ENCODE results near the gene SBSN. TPM values are rescaled to one million over a fixed set of nuclear protein-coding genes. Genes with fewer than 3 reads are reported as not detected.

The SBSN gene
- total RNA-seq, 1 donor from 2014 or later, result not detected

Other genes with a start within 250 kb of the SBSN start
- gene HAMP, start 245.8 kb downstream of the SBSN start, total RNA-seq, result not detected in 2 replicates
- 3.8 TPM in 1 of 2 replicates, not detected in the other for gene MAG, start 236.2 kb downstream of the SBSN start, total RNA-seq
- 0.23 and 4.8 TPM in 2 replicates for gene CD22, start 199.1 kb downstream of the SBSN start, total RNA-seq
- 0.06 TPM in 1 of 2 replicates, not detected in the other for gene FFAR1, start 180.4 kb downstream of the SBSN start, total RNA-seq
- gene FFAR3, start 169.9 kb downstream of the SBSN start, total RNA-seq, result not detected in 2 replicates
- gene GPR42, start 157.2 kb downstream of the SBSN start, total RNA-seq, result not detected in 2 replicates
- gene FFAR2, start 80.1 kb downstream of the SBSN start, total RNA-seq, result not detected in 2 replicates
- not detected in 2 replicates for gene KRTDAP, start 37.8 kb downstream of the SBSN start, total RNA-seq
- gene DMKN, start 14.7 kb downstream of the SBSN start, total RNA-seq, result 195 and 200 TPM in 2 replicates
- gene GAPDHS, start 5.1 kb upstream of the SBSN start, total RNA-seq, result not detected in 2 replicates
- 157 and 167 TPM in 2 replicates for gene TMEM147, start 17.3 kb upstream of the SBSN start, total RNA-seq
- gene ATP4A, start 35.3 kb upstream of the SBSN start, total RNA-seq, result not detected in 2 replicates
- not detected in 2 replicates for gene PMIS2, start 57.9 kb upstream of the SBSN start, total RNA-seq
- 19.2 and 19.7 TPM in 2 replicates for gene HAUS5, start 84.4 kb upstream of the SBSN start, total RNA-seq
- 114 and 116 TPM in 2 replicates for gene RBM42, start 100.7 kb upstream of the SBSN start, total RNA-seq
- 0.35 TPM in 1 of 2 replicates, not detected in the other for gene ETV2, start 113.4 kb upstream of the SBSN start, total RNA-seq
- 496 and 575 TPM in 2 replicates for gene COX6B1, start 120.0 kb upstream of the SBSN start, total RNA-seq
- gene UPK1A, start 138.2 kb upstream of the SBSN start, total RNA-seq, result not detected in 2 replicates
- not detected in 2 replicates for gene ZBTB32, start 176.2 kb upstream of the SBSN start, total RNA-seq
- 7.4 and 20.2 TPM in 2 replicates for gene KMT2B, start 189.7 kb upstream of the SBSN start, total RNA-seq
- gene IGFLR1, start 214.1 kb upstream of the SBSN start, total RNA-seq, result 7.9 and 15.3 TPM in 2 replicates
- gene U2AF1L4, start 217.1 kb upstream of the SBSN start, total RNA-seq, result 5.9 and 6.5 TPM in 2 replicates
- gene PSENEN, start 217.3 kb upstream of the SBSN start, total RNA-seq, result 49.6 and 63.7 TPM in 2 replicates
- 12.7 and 18.9 TPM in 2 replicates for gene LIN37, start 220.3 kb upstream of the SBSN start, total RNA-seq
- 0.14 and 2.0 TPM in 2 replicates for gene HSPB6, start 228.7 kb upstream of the SBSN start, total RNA-seq
- gene PROSER3, start 229.9 kb upstream of the SBSN start, total RNA-seq, result 14.3 and 14.7 TPM in 2 replicates
- gene ARHGAP33, start 247.3 kb upstream of the SBSN start, total RNA-seq, result 2.6 and 13.3 TPM in 2 replicates